Endothelial cell of umbilical vein (primary cell): ENCODE measurements around the gene NGEF. TPM values are rescaled to one million over a fixed set of nuclear protein-coding genes. Genes with fewer than 3 reads are reported as not detected.

Experiments
- BruUV-seq: library from RNA; stranded (reverse); fragments of 400-500 nt; replicated peaks from 2 replicates; lab custom pipeline; 2021; lab: Mats Ljungman, UMichigan
- CTCF ChIA-PET: fragments of 300-600, 350-600 bp; sonication (Branson Sonifier 250); formaldehyde crosslinking; loops from one replicate; lab custom pipeline; 2021; ENCODE audit warnings: antibody characterized with exemption, inconsistent platforms; lab: Charles Lee
- POLR2A ChIA-PET: fragments of 300-600, 350-600 bp; sonication (Branson Sonifier 250); formaldehyde crosslinking; loops from one replicate; lab custom pipeline; 2021; ENCODE audit warnings: antibody characterized with exemption, inconsistent platforms; lab: Charles Lee
- DNase-seq: peaks from one replicate; pipeline ENCODE4 v3.0.0-alpha.2; 2011; ENCODE audit warnings: low read depth, low spot score
- FAIRE-seq: peaks from 2 replicates; lab custom pipeline; 2011; peaks lifted over from hg19 to GRCh38; lab: Jason Lieb, UNC
- H2AFZ ChIP-seq: 2 replicates; pipeline ENCODE4 v1.6.0; 2012; ENCODE audit warnings: low read depth, low read length, control low read depth, inconsistent platforms
- H3K27ac ChIP-seq: 2 replicates; pipeline ENCODE4 v1.5.1; 2011; ENCODE audit warnings: low read depth, mild to moderate bottlenecking, control low read depth, low read length, moderate library complexity; ENCODE audit not compliant: insufficient read depth
- H3K27me3 ChIP-seq, 2 experiments: 2 replicates each; pipeline versions ENCODE4 v1.6.0 to v1.6.1; 2011; ENCODE audit warnings: low read length in 2 of 2, mixed read lengths in 1 of 2; ENCODE audit not compliant: control insufficient read depth in 2 of 2, insufficient read depth in 2 of 2
- H3K36me3 ChIP-seq, 2 experiments: 2 replicates in 1 of 2; 3 replicates in 1 of 2; pipeline ENCODE4 v1.5.1; 2011; ENCODE audit warnings: low read length in 2 of 2, mild to moderate bottlenecking in 1 of 2, moderate library complexity in 1 of 2; ENCODE audit not compliant: control insufficient read depth in 2 of 2, insufficient read depth in 2 of 2; ENCODE audit errors: extremely low read depth in 1 of 2
- H3K4me1 ChIP-seq: 3 replicates; pipeline ENCODE4 v1.5.1; 2011; ENCODE audit warnings: mild to moderate bottlenecking, low read length; ENCODE audit not compliant: control insufficient read depth, insufficient read depth; ENCODE audit errors: extremely low read depth
- H3K4me2 ChIP-seq: 2 replicates; pipeline ENCODE4 v1.6.1; 2011; ENCODE audit warnings: low read length, control low read depth, mixed read lengths; ENCODE audit not compliant: insufficient read depth
- H3K4me3 ChIP-seq, 3 experiments: fragments of 200-600 bp in 1 of 3; sonication (generic), shearing (Covaris generic) in 1 of 3; replicated peaks in 1 of 3; 2 replicates each; pipeline ENCODE4 v1.5.1; 2011 to 2016; ENCODE audit warnings: control low read depth in 3 of 3, low read length in 3 of 3, mild to moderate bottlenecking in 2 of 3, inconsistent platforms in 1 of 3, low read depth in 1 of 3, moderate library complexity in 1 of 3; ENCODE audit not compliant: insufficient read depth in 1 of 3
- H3K79me2 ChIP-seq: 2 replicates; pipeline ENCODE4 v1.6.0; 2012; ENCODE audit warnings: low read length, inconsistent platforms; ENCODE audit not compliant: control insufficient read depth, insufficient read depth
- H3K9ac ChIP-seq: replicated peaks from 2 replicates; pipeline ENCODE3; 2011; ENCODE audit warnings: low read length, control low read depth; ENCODE audit not compliant: insufficient read depth; ENCODE audit errors: extremely low read depth
- H3K9me1 ChIP-seq: replicated peaks from 3 replicates; pipeline ENCODE4 v1.6.0; 2011; ENCODE audit warnings: mild to moderate bottlenecking, low read length; ENCODE audit not compliant: control insufficient read depth, insufficient read depth; ENCODE audit errors: extremely low read depth
- H3K9me3 ChIP-seq: replicated peaks from 2 replicates; pipeline ENCODE4 v1.5.1; 2012; ENCODE audit warnings: low read length, inconsistent platforms; ENCODE audit not compliant: control insufficient read depth, insufficient read depth
- H4K20me1 ChIP-seq: replicated peaks from 2 replicates; pipeline ENCODE3; 2011; ENCODE audit warnings: mild to moderate bottlenecking, low read length; ENCODE audit not compliant: control insufficient read depth, insufficient read depth; ENCODE audit errors: extremely low read depth
- EZH2 ChIP-seq: IDR thresholded peaks from 2 replicates; pipeline ENCODE4 v1.6.1; 2012; ENCODE audit warnings: borderline replicate concordance, low read depth, mild to moderate bottlenecking, moderate library complexity, low read length, inconsistent platforms; ENCODE audit not compliant: severe bottlenecking
- FOS ChIP-seq: IDR thresholded peaks from 2 replicates; pipeline ENCODE4 v1.6.1; 2011; ENCODE audit warnings: mild to moderate bottlenecking, low read length, moderate library complexity, borderline replicate concordance; ENCODE audit not compliant: insufficient read depth
- GATA2 ChIP-seq: IDR thresholded peaks from 2 replicates; pipeline ENCODE4 v1.7.0; 2011; ENCODE audit warnings: low read depth, mild to moderate bottlenecking, moderate library complexity, mixed read lengths, low read length; ENCODE audit not compliant: insufficient read length, insufficient read depth
- JUN ChIP-seq: IDR thresholded peaks from 2 replicates; pipeline ENCODE4 v1.6.1; 2011; ENCODE audit warnings: borderline replicate concordance, low read depth; ENCODE audit not compliant: insufficient read length, insufficient read depth
- MYC ChIP-seq: IDR thresholded peaks from one replicate; pipeline ENCODE4 v1.6.1; 2011; ENCODE audit warnings: mild to moderate bottlenecking, low read depth, low read length
- dilution Hi-C: fragments of 300-500 bp; cut with MboI; formaldehyde crosslinking; loops from one replicate; pipeline ENCODE4 v1.15.0; 2019; ENCODE audit warnings: low sequenced_read_pairs; ENCODE audit not compliant: extremely low pct_ligation_motif_present
- intact Hi-C: fragments of 100-400 bp; cut with micrococcal nuclease; formaldehyde crosslinking; loops from one replicate; pipeline ENCODE4 v1.10.0; 2022
- polyA plus RNA-seq, 4 experiments: library from polyadenylated mRNA; depleted of rRNA in 3 of 4; stranded (reverse) in 3 of 4; unstranded in 1 of 4; fragments of >200 nt; gene quantifications; 2 replicates each; pipeline versions ENCODE4 v1.2.1 to v1.2.3, GENCODE V29; 2011 to 2012; ENCODE audit warnings: missing spikeins in 1 of 4
- total RNA-seq: library from RNA; stranded (reverse); gene quantifications from 2 replicates; pipeline ENCODE4 v1.2.3, GENCODE V29; 2021
- TF ChIP-seq, protein P1 (sequence below), 2 donors: IDR thresholded peaks; 1 replicate in 1 of 2; 2 replicates in 1 of 2; pipeline ENCODE4 v1.5.1; 2011; ENCODE audit warnings: low read length in 2 of 2, mild to moderate bottlenecking in 2 of 2, moderate library complexity in 2 of 2, control low read depth in 1 of 2, inconsistent platforms in 1 of 2, low read depth in 1 of 2; ENCODE audit not compliant: insufficient read depth in 1 of 2; ENCODE audit errors: extremely low read depth in 1 of 2

Gene NGEF
- total and polyA plus RNA-seq, 2 donors (not counting 3 experiments of a cell fraction or from before 2014, with no cell fraction given): 0.22 to 0.41 TPM

DNA sequence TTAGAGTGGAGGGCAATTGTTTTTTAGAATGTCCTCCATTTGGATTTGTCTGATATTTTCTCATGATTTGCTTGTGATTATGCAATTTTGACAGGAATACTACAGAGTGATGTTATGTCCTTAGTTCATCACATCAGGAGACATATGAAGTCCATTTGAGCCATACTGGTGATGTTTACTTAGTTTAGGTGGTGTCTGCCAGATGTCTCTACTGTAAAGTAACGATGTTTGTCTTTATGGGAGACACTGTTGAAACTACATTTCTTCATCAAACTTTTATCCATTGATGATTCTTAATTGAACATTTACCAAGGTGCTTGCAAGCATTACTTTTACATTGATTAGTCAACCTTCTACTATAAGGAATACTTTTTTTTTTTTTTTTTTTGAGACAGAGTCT is 147.9 kb downstream of the NGEF start:
- no peak overlapping the region for H3K4me3 ChIP-seq
- no peaks in the 10 kb centered on the region for H3K9me1 ChIP-seq
- H3K4me2 ChIP-seq: no peak overlapping the region
- H3K36me3 ChIP-seq: peaks cover 0 to 4% of the 10 kb centered on the region in 2 experiments
- no peaks in the 10 kb centered on the region for H3K27me3 ChIP-seq
- H3K4me1 ChIP-seq: no peaks in the 10 kb centered on the region
- H3K9ac ChIP-seq: no peak overlapping the region
- no TSS peak for BruUV-seq
- TF ChIP-seq EZH2: no peak
- no peak for TF ChIP-seq MYC
- no peak for TF ChIP-seq GATA2
- TF ChIP-seq, protein P1, sequence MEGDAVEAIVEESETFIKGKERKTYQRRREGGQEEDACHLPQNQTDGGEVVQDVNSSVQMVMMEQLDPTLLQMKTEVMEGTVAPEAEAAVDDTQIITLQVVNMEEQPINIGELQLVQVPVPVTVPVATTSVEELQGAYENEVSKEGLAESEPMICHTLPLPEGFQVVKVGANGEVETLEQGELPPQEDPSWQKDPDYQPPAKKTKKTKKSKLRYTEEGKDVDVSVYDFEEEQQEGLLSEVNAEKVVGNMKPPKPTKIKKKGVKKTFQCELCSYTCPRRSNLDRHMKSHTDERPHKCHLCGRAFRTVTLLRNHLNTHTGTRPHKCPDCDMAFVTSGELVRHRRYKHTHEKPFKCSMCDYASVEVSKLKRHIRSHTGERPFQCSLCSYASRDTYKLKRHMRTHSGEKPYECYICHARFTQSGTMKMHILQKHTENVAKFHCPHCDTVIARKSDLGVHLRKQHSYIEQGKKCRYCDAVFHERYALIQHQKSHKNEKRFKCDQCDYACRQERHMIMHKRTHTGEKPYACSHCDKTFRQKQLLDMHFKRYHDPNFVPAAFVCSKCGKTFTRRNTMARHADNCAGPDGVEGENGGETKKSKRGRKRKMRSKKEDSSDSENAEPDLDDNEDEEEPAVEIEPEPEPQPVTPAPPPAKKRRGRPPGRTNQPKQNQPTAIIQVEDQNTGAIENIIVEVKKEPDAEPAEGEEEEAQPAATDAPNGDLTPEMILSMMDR (IDR thresholded peaks at IDR 0.05; ENCODE audit: extremely low read depth in 1 of 2, insufficient read depth in 1 of 2, low read depth in 1 of 2, low read length in 2 of 2): no peak
- H3K79me2 ChIP-seq: no peaks in the 10 kb centered on the region
- H2AFZ ChIP-seq: no peak overlapping the region
- no peaks in the 10 kb centered on the region for H4K20me1 ChIP-seq
- intact Hi-C loops (no loop called here), dilution Hi-C loops (no loop called here)
- ChIA-PET POLR2A (interaction anchor here (0.7 kb wide), 1 partner anchor 211 kb away, joined by 8 read pairs; no protein-coding TSS in a partner anchor), CTCF (no interaction called here)
- H3K27ac ChIP-seq: no peak overlapping the region
- no peak for FAIRE-seq
- no peaks in the 10 kb centered on the region for H3K9me3 ChIP-seq
- DNase-seq: no peak

- H3K4me3 ChIP-seq: no peak overlapping the region
- no TSS peak for BruUV-seq
- CTCF ChIA-PET: no interaction called here
- H3K9ac ChIP-seq: no peak overlapping the region
- FAIRE-seq (no peak), DNase-seq (no peak)
- H3K4me2 ChIP-seq: no peak overlapping the region
- intact Hi-C loops: no loop called here
- no peaks in the 10 kb centered on the region for H3K79me2 ChIP-seq
- H3K36me3 ChIP-seq: peaks cover 0 to 4% of the 10 kb centered on the region in 2 experiments
- H2AFZ ChIP-seq: no peak overlapping the region
- H3K9me1 ChIP-seq: no peaks in the 10 kb centered on the region
- no peaks in the 10 kb centered on the region for H3K4me1 ChIP-seq
- no peak overlapping the region for H3K27ac ChIP-seq
- no peak for TF ChIP-seq GATA2
- TF ChIP-seq FOS: no peak
- TF ChIP-seq JUN: no peak
- TF ChIP-seq EZH2: no peak
- POLR2A ChIA-PET: no interaction called here
- dilution Hi-C loops: no loop called here
- no peaks in the 10 kb centered on the region for H3K9me3 ChIP-seq
- no peaks in the 10 kb centered on the region for H3K27me3 ChIP-seq
- no peaks in the 10 kb centered on the region for H4K20me1 ChIP-seq
These were observed 149.1 kb downstream of the NGEF start for GRCh38 chr2:232863996-232864395.
